Measurements from ENCODE around the gene FKBP1A.

DNA sequence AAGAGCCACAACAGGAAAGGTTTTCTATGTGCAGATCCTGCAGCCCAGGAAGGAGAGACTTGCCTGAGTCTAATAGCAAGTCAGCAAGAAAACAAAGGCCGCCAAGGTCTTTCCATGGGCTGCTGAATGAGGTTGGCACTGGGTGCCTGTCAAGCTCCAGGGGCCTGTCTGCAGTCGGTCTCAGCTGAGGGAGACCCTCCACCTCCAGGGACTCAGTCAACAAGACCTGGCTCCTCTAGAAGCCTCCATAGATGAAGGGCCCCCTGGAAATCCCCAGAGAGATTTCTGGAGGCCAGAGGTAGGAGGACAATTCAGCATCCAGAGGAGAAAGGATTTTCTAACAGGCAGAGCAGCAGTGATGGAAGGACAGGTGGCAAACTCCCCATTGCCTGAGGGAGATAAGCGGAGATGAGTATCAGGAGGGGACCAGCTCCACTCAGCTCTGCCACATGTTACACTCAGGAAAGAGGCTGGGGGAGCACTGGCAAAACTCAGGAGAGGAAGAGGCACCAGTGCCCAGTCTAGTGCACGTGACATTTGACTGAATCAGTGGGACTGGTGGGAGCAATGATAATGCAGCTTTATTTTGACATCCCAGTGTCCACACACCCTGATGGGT, 33.5 kb upstream of the FKBP1A start:
- no peak for TF ChIP-seq ZNF274 (IDR thresholded peaks at IDR 0.05; ENCODE audit: low read depth, low read length)
- TF ChIP-seq YY1 (IDR thresholded peaks at IDR 0.05; ENCODE audit: insufficient read depth, insufficient read length): no peak
